Smooth muscle cell (in vitro differentiated cells): ENCODE data around the gene DIP2C. TPM values are rescaled to one million over a fixed set of nuclear protein-coding genes. Genes with fewer than 3 reads are reported as not detected.

Experiments
- DNase-seq: peaks from one replicate; lab custom pipeline; 2025; ENCODE audit not compliant: unreplicated experiment; lab: John Stamatoyannopoulos, UW
- H2AFZ ChIP-seq: fragments of 200-600 bp; sonication (generic); 2 replicates; pipeline ENCODE4 v1.6.0; 2016; ENCODE audit warnings: antibody characterized with exemption, low read depth, mild to moderate bottlenecking
- H3F3A ChIP-seq: fragments of 200-600 bp; sonication (generic); 2 replicates; pipeline ENCODE4 v1.6.0; 2017; ENCODE audit warnings: antibody characterized with exemption, low read depth
- H3K27ac ChIP-seq: fragments of 200-600 bp; sonication (generic); 2 replicates; pipeline ENCODE4 v1.5.1; 2016; ENCODE audit warnings: low read depth, mild to moderate bottlenecking
- H3K27me3 ChIP-seq: fragments of 200-600 bp; sonication (generic); 2 replicates; pipeline ENCODE4 v1.6.1; 2016; ENCODE audit warnings: low read depth, mild to moderate bottlenecking
- H3K36me3 ChIP-seq: fragments of 200-600 bp; sonication (generic); 2 replicates; pipeline ENCODE4 v1.5.1; 2016; ENCODE audit warnings: low read depth
- H3K4me1 ChIP-seq: fragments of 200-600 bp; sonication (generic); 2 replicates; pipeline ENCODE4 v1.5.1; 2016; ENCODE audit warnings: low read depth
- H3K4me2 ChIP-seq: fragments of 200-600 bp; sonication (generic); 2 replicates; pipeline ENCODE4 v1.6.0; 2016; ENCODE audit warnings: mild to moderate bottlenecking
- H3K4me3 ChIP-seq: fragments of 200-600 bp; sonication (generic); 2 replicates; pipeline ENCODE4 v1.5.1; 2016; ENCODE audit warnings: mild to moderate bottlenecking
- H3K79me2 ChIP-seq: fragments of 200-600 bp; sonication (generic); 2 replicates; pipeline ENCODE4 v1.6.0; 2016; ENCODE audit warnings: low read depth, mild to moderate bottlenecking
- H3K9ac ChIP-seq: fragments of 200-600 bp; sonication (generic); 2 replicates; pipeline ENCODE4 v1.6.0; 2016; ENCODE audit warnings: low read depth
- H3K9me3 ChIP-seq: fragments of 200-600 bp; sonication (generic); replicated peaks from 2 replicates; pipeline ENCODE4 v1.5.1; 2016; ENCODE audit warnings: low read depth
- H4K20me1 ChIP-seq: fragments of 200-600 bp; sonication (generic); 2 replicates; pipeline ENCODE4 v1.6.0; 2016; ENCODE audit warnings: low read depth
- WGBS: methylation state at CpG from one replicate; pipeline ENCODE4 v1.1.7; 2016; ENCODE audit warnings: low lambda C conversion rate; 5-methylcytosine and 5-hydroxymethylcytosine counted together
- polyA plus RNA-seq: library from polyadenylated mRNA; unstranded; fragments of >200 nt; fragmentation: Nextera tagmentation; extraction: Ambion mirVana; gene quantifications from 2 replicates; pipeline ENCODE4 v1.2.1, GENCODE V29; 2016
- total RNA-seq: library from RNA; depleted of rRNA; stranded (reverse); fragments of >200 nt; gene quantifications from 2 replicates; pipeline ENCODE4 v1.2.3, GENCODE V29; 2014
- TF ChIP-seq, protein P1 (sequence below): fragments of 200-600 bp; sonication (generic); IDR thresholded peaks from 2 replicates; pipeline ENCODE4 v1.5.1; 2017; ENCODE audit warnings: borderline replicate concordance, mild to moderate bottlenecking, antibody characterized with exemption; ENCODE audit not compliant: insufficient read depth, poor library complexity, severe bottlenecking

DIP2C gene
- total and polyA plus RNA-seq, 2 experiments from 2014 or later, result 14.9 to 15.3 TPM

GRCh38 chr10:412109-412508 lies 277.4 kb downstream of the DIP2C start:
- Histone ChIP-seq H2AFZ (no peak overlapping the region), H3F3A (no peaks in the 10 kb centered on the region), H4K20me1 (peaks cover 38% of the 10 kb centered on the region), H3K9me3 (no peaks in the 10 kb centered on the region), H3K27me3 (no peaks in the 10 kb centered on the region), H3K4me3 (no peak overlapping the region), H3K27ac (no peak overlapping the region), H3K79me2 (no peaks in the 10 kb centered on the region), H3K9ac (no peak overlapping the region), H3K36me3 (peaks cover 27% of the 10 kb centered on the region), H3K4me2 (no peak overlapping the region), H3K4me1 (no peaks in the 10 kb centered on the region)
- no peak for DNase-seq
- WGBS, result 82% methylated on average over 10 of the region's 10 CpGs
- TF ChIP-seq, protein P1, sequence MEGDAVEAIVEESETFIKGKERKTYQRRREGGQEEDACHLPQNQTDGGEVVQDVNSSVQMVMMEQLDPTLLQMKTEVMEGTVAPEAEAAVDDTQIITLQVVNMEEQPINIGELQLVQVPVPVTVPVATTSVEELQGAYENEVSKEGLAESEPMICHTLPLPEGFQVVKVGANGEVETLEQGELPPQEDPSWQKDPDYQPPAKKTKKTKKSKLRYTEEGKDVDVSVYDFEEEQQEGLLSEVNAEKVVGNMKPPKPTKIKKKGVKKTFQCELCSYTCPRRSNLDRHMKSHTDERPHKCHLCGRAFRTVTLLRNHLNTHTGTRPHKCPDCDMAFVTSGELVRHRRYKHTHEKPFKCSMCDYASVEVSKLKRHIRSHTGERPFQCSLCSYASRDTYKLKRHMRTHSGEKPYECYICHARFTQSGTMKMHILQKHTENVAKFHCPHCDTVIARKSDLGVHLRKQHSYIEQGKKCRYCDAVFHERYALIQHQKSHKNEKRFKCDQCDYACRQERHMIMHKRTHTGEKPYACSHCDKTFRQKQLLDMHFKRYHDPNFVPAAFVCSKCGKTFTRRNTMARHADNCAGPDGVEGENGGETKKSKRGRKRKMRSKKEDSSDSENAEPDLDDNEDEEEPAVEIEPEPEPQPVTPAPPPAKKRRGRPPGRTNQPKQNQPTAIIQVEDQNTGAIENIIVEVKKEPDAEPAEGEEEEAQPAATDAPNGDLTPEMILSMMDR, result no peak

- Histone ChIP-seq H4K20me1 (peaks cover 33% of the 10 kb centered on the region), H2AFZ (no peak overlapping the region), H3K4me3 (no peak overlapping the region), H3K36me3 (peaks cover 27% of the 10 kb centered on the region), H3K27ac (no peak overlapping the region), H3F3A (no peaks in the 10 kb centered on the region), H3K9ac (no peak overlapping the region), H3K4me2 (no peak overlapping the region), H3K4me1 (no peaks in the 10 kb centered on the region), H3K9me3 (no peaks in the 10 kb centered on the region), H3K27me3 (no peaks in the 10 kb centered on the region), H3K79me2 (no peaks in the 10 kb centered on the region)
- no peak for DNase-seq
- WGBS, result 89% methylated on average over 13 of the region's 13 CpGs
- TF ChIP-seq, protein P1, result no peak
Observed at GRCh38 chr10:411603-412002, 277.9 kb downstream of the DIP2C start.

GRCh38 chr10:409408-410040 lies 279.9 kb downstream of the DIP2C start:
- peaks cover 16% of the 10 kb centered on the region for H4K20me1 ChIP-seq
- no peaks in the 10 kb centered on the region for H3K27me3 ChIP-seq
- H2AFZ ChIP-seq, result no peak overlapping the region
- H3F3A ChIP-seq, result no peaks in the 10 kb centered on the region
- H3K4me1 ChIP-seq, result no peaks in the 10 kb centered on the region
- no peaks in the 10 kb centered on the region for H3K9me3 ChIP-seq
- TF ChIP-seq, protein P1, result no peak
- no peak overlapping the region for H3K27ac ChIP-seq
- no peak overlapping the region for H3K4me3 ChIP-seq
- no peak for DNase-seq
- H3K36me3 ChIP-seq, result peaks cover 27% of the 10 kb centered on the region
- 83% methylated on average over 12 of the region's 12 CpGs for WGBS
- no peak overlapping the region for H3K9ac ChIP-seq
- no peak overlapping the region for H3K4me2 ChIP-seq
- H3K79me2 ChIP-seq, result no peaks in the 10 kb centered on the region

GRCh38 chr10:408236-408635 lies 281.2 kb downstream of the DIP2C start:
- H3K36me3 ChIP-seq, result peaks cover 27% of the 10 kb centered on the region
- no peak overlapping the region for H3K4me2 ChIP-seq
- H3K27ac ChIP-seq, result no peak overlapping the region
- H3K9me3 ChIP-seq, result no peaks in the 10 kb centered on the region
- WGBS, result 83% methylated on average over 3 of the region's 3 CpGs
- no peak overlapping the region for H2AFZ ChIP-seq
- no peaks in the 10 kb centered on the region for H3K79me2 ChIP-seq
- no peak overlapping the region for H3K9ac ChIP-seq
- no peak for DNase-seq
- H3F3A ChIP-seq, result no peaks in the 10 kb centered on the region
- TF ChIP-seq, protein P1, result no peak
- H3K27me3 ChIP-seq, result no peaks in the 10 kb centered on the region
- no peaks in the 10 kb centered on the region for H3K4me1 ChIP-seq
- peaks cover 16% of the 10 kb centered on the region for H4K20me1 ChIP-seq
- H3K4me3 ChIP-seq, result no peak overlapping the region
